Mesodermal cell (in vitro differentiated cells): ENCODE data around the gene ZNF446.
"Not testable (repeated sequence)": the region's sequence is repeated elsewhere in the genome, so short reads cannot be mapped to it uniquely, and the experiment has no call there.

ENCODE experiments used
- H3K27ac ChIP-seq: 2 replicates; pipeline ENCODE4 v1.7.0; 2013; ENCODE audit warnings: mild to moderate bottlenecking, low read depth, low read length, moderate library complexity; ENCODE audit not compliant: severe bottlenecking
- H3K36me3 ChIP-seq: 2 replicates; pipeline ENCODE4 v1.7.1; 2013; ENCODE audit warnings: mild to moderate bottlenecking, low read length, moderate library complexity; ENCODE audit not compliant: control insufficient read depth, insufficient read depth
- H3K4me1 ChIP-seq: one replicate; pipeline ENCODE4 v1.7.1; 2013; ENCODE audit warnings: mild to moderate bottlenecking, low read length; ENCODE audit not compliant: insufficient read depth, control insufficient read depth, poor library complexity, severe bottlenecking
- H3K4me3 ChIP-seq: 2 replicates; pipeline ENCODE4 v1.7.0; 2013; ENCODE audit warnings: low read length, control low read depth, mild to moderate bottlenecking; ENCODE audit not compliant: insufficient read depth, poor library complexity, severe bottlenecking; ENCODE audit errors: extremely low read depth
- H3K9me3 ChIP-seq: 2 replicates; pipeline ENCODE4 v1.7.1; 2013; ENCODE audit warnings: mild to moderate bottlenecking, low read length, moderate library complexity; ENCODE audit not compliant: control insufficient read depth
- WGBS, 2 experiments: methylation state at CpG; one replicate each; pipeline ENCODE4 v1.1.5; 2013; ENCODE audit warnings: missing lambda C conversion rate in 2 of 2; ENCODE audit not compliant: insufficient coverage in 2 of 2; 5-methylcytosine and 5-hydroxymethylcytosine counted together

ZNF446 gene

GRCh38 chr19:58500242-58500641, 24.1 kb downstream of the ZNF446 start:
- 93 to 97% methylated on average over 11 of the region's 14 CpGs for WGBS, 2 experiments
- Histone ChIP-seq H3K4me3 (peak overlapping the region; percentile 58), H3K9me3 (no peaks in the 10 kb centered on the region), H3K4me1 (peaks cover 3% of the 10 kb centered on the region), H3K27ac (no peak overlapping the region), H3K36me3 (no peaks in the 10 kb centered on the region)

- not testable (repeated sequence) for H3K27ac ChIP-seq, H3K36me3 ChIP-seq, H3K9me3 ChIP-seq, H3K4me3 ChIP-seq, H3K4me1 ChIP-seq
- 86 to 92% methylated on average over 5 of the region's 8 CpGs for WGBS, 2 experiments
Observed at GRCh38 chr19:58507602-58508223, 31.6 kb downstream of the ZNF446 start.

GRCh38 chr19:58509731-58510083, 33.6 kb downstream of the ZNF446 start:
- 93 to 96% methylated on average over 11 of the region's 11 CpGs for WGBS, 2 experiments
- no peak overlapping the region for H3K4me3 ChIP-seq
- peaks cover 15% of the 10 kb centered on the region for H3K36me3 ChIP-seq
- H3K27ac ChIP-seq: no peak overlapping the region
- H3K9me3 ChIP-seq: peaks cover 3% of the 10 kb centered on the region
- peaks cover 4% of the 10 kb centered on the region for H3K4me1 ChIP-seq

GRCh38 chr19:58510084-58510862, 34.1 kb downstream of the ZNF446 start:
- H3K9me3 ChIP-seq: peaks cover 3% of the 10 kb centered on the region
- peaks cover 21% of the 10 kb centered on the region for H3K36me3 ChIP-seq
- no peak overlapping the region for H3K4me3 ChIP-seq
- H3K4me1 ChIP-seq: peaks cover 4% of the 10 kb centered on the region
- WGBS, 2 experiments: 84 to 91% methylated on average over 6 to 7 of the region's 8 CpGs
- no peak overlapping the region for H3K27ac ChIP-seq

GRCh38 chr19:58511353-58512208, 35.4 kb downstream of the ZNF446 start, which contains the start of gene SLC27A5:
Gene SLC27A5, minus strand, starts transcription at chr19:58511992. Its CDS starts 37 bp downstream, at chr19:58511955.
- Histone ChIP-seq H3K4me1 (peaks cover 9% of the 10 kb centered on the region), H3K36me3 (peaks cover 34% of the 10 kb centered on the region), H3K27ac (no peak within 1 kb of the TSS), H3K4me3 (no peak within 1 kb of the TSS), H3K9me3 (peaks cover 3% of the 10 kb centered on the region)
- 92 to 94% methylated on average over 25 of the region's 25 CpGs for WGBS, 2 experiments

GRCh38 chr19:58513213-58513693, 37.1 kb downstream of the ZNF446 start:
- 93 to 99% methylated on average over 7 to 10 of the region's 10 CpGs for WGBS, 2 experiments
- H3K9me3 ChIP-seq: peaks cover 3% of the 10 kb centered on the region
- H3K4me3 ChIP-seq: no peak overlapping the region
- peaks cover 43% of the 10 kb centered on the region for H3K36me3 ChIP-seq
- peaks cover 12% of the 10 kb centered on the region for H3K4me1 ChIP-seq
- H3K27ac ChIP-seq: peak overlapping the region; percentile 36

GRCh38 chr19:58513694-58514563, 37.8 kb downstream of the ZNF446 start:
- H3K4me3 ChIP-seq: peak overlapping the region; percentile 23
- H3K9me3 ChIP-seq: no peaks in the 10 kb centered on the region
- peaks cover 43% of the 10 kb centered on the region for H3K36me3 ChIP-seq
- peaks cover 12% of the 10 kb centered on the region for H3K4me1 ChIP-seq
- H3K27ac ChIP-seq: peak overlapping the region; percentile 36
- 23 to 40% methylated on average over 41 to 51 of the region's 66 CpGs for WGBS, 2 experiments

- no peak overlapping the region for H3K27ac ChIP-seq
- H3K4me3 ChIP-seq: peak overlapping the region; percentile 23
- peaks cover 12% of the 10 kb centered on the region for H3K4me1 ChIP-seq
- H3K36me3 ChIP-seq: peaks cover 43% of the 10 kb centered on the region
- no peaks in the 10 kb centered on the region for H3K9me3 ChIP-seq
- 100% methylated on average over 1 of the region's 3 CpGs for whole genome bisulfite sequencing, 2 experiments
Observed at GRCh38 chr19:58514564-58515022, 38.4 kb downstream of the ZNF446 start.

- Histone ChIP-seq H3K36me3 (peaks cover 43% of the 10 kb centered on the region), H3K4me3 (no peak overlapping the region), H3K4me1 (peaks cover 12% of the 10 kb centered on the region), H3K27ac (no peak overlapping the region), H3K9me3 (no peaks in the 10 kb centered on the region)
- WGBS, 2 experiments: no CpG with 5 or more reads among the region's 2 CpGs
Observed at GRCh38 chr19:58515259-58515658, 39.1 kb downstream of the ZNF446 start.
